Effector memory CD8-positive, alpha-beta T cell (primary cell): ENCODE data around the gene LIN37.
A peak's percentile ranks its signal among the peaks of the same experiment; 100 is the strongest.

Experiments used
- ATAC-seq: fragments of 150-1000 bp; cut with Tn5 transposase; replicated peaks from 2 replicates; pipeline ENCODE4 v1.10.0; 2021; ENCODE audit warnings: mild to moderate bottlenecking, moderate library complexity
- DNase-seq, 3 experiments: peaks; one replicate each; pipeline ENCODE4 v3.0.0; 2021
- H3K27ac Mint-ChIP-seq, 2 donors: one replicate each; pipeline ENCODE4 v1.8.0; 2022; ENCODE audit warnings: mild to moderate bottlenecking in 2 of 2, mixed read lengths in 2 of 2, moderate library complexity in 2 of 2
- H3K27me3 Mint-ChIP-seq, 2 donors: one replicate each; pipeline ENCODE4 v1.8.0; 2022; ENCODE audit warnings: mixed read lengths in 2 of 2
- H3K36me3 Mint-ChIP-seq: one replicate; pipeline ENCODE4 v1.8.0; 2022; ENCODE audit warnings: mild to moderate bottlenecking, moderate library complexity, mixed read lengths; ENCODE audit not compliant: insufficient read depth
- H3K4me1 Mint-ChIP-seq, 2 donors: one replicate each; pipeline ENCODE4 v1.8.0; 2022; ENCODE audit warnings: low read depth in 2 of 2, mixed read lengths in 2 of 2
- H3K4me3 Mint-ChIP-seq, 2 donors: one replicate each; pipeline ENCODE4 v1.8.0; 2022; ENCODE audit warnings: mild to moderate bottlenecking in 2 of 2, mixed read lengths in 2 of 2, moderate library complexity in 2 of 2
- H3K9me3 Mint-ChIP-seq, 2 donors: one replicate each; pipeline ENCODE4 v1.8.0; 2022; ENCODE audit warnings: mixed read lengths in 2 of 2

LIN37 gene

GRCh38 chr19:35744430-35745327 is 3.7 kb upstream of the LIN37 start:
- Mint-ChIP-seq H3K36me3 (peaks cover 32% of the 10 kb centered on the region), H3K27ac (peak overlapping the region; percentile 98 to 99), H3K9me3 (no peaks in the 10 kb centered on the region), H3K4me1 (peaks cover 58 to 59% of the 10 kb centered on the region in 2 donors), H3K4me3 (peak overlapping the region; percentile 86 to 94), H3K27me3 (no peaks in the 10 kb centered on the region)
- ATAC-seq (peak; percentile 58), DNase-seq (peak; percentile 91 to 93 (median 92))

GRCh38 chr19:35745328-35746086 is 2.9 kb upstream of the LIN37 start, which contains the start of the genes PSENEN and U2AF1L4:
TSS of gene PSENEN (plus strand) at chr19:35745651. CDS start at chr19:35745931, 280 bp downstream.
TSS of gene U2AF1L4 (minus strand) at chr19:35745418. CDS start at chr19:35745391, 27 bp downstream.
- DNase-seq (peak; percentile 93 to 95 (median 93)), ATAC-seq (peak; percentile 58)
- Mint-ChIP-seq H3K27me3 (no peaks in the 10 kb centered on the region), H3K36me3 (peaks cover 29% of the 10 kb centered on the region), H3K27ac (peak within 1 kb of the TSS; percentile 98 to 99), H3K4me3 (peak within 1 kb of the TSS; percentile 86 to 94), H3K4me1 (peaks cover 57 to 58% of the 10 kb centered on the region in 2 donors), H3K9me3 (no peaks in the 10 kb centered on the region)

GRCh38 chr19:35746087-35746462 is 2.3 kb upstream of the LIN37 start:
- Mint-ChIP-seq H3K4me1 (peaks cover 52% of the 10 kb centered on the region in 2 donors), H3K4me3 (peak overlapping the region; percentile 86 to 94), H3K9me3 (no peaks in the 10 kb centered on the region), H3K27ac (peak overlapping the region in 1 of 2 donors; percentile 98), H3K27me3 (no peaks in the 10 kb centered on the region), H3K36me3 (peaks cover 26% of the 10 kb centered on the region)
- ATAC-seq (no peak), DNase-seq (no peak)

- no peak for ATAC-seq
- H3K4me1 Mint-ChIP-seq: peaks cover 52% of the 10 kb centered on the region in 2 donors
These were observed 1.8 kb upstream of the LIN37 start for GRCh38 chr19:35746531-35746930.

GRCh38 chr19:35750167-35750566 is 1.8 kb downstream of the LIN37 start:
- ATAC-seq (no peak), DNase-seq (no peak)
- Mint-ChIP-seq H3K27me3 (peaks cover 0 to 6% of the 10 kb centered on the region in 2 donors), H3K36me3 (peaks cover 20% of the 10 kb centered on the region), H3K9me3 (no peaks in the 10 kb centered on the region), H3K4me1 (peaks cover 31 to 35% of the 10 kb centered on the region in 2 donors), H3K27ac (no peak overlapping the region), H3K4me3 (peak overlapping the region; percentile 29 to 99)

More at GRCh38 chr19:35746531-35746930, 1.8 kb upstream of the LIN37 start:
- Mint-ChIP-seq H3K4me3 (peak overlapping the region; percentile 86 to 94), H3K27ac (peak overlapping the region in 1 of 2 donors; percentile 98), H3K9me3 (no peaks in the 10 kb centered on the region), H3K36me3 (peaks cover 26% of the 10 kb centered on the region), H3K27me3 (no peaks in the 10 kb centered on the region)
- no peak for DNase-seq

GRCh38 chr19:35751839-35752745 is 3.7 kb downstream of the LIN37 start:
- Mint-ChIP-seq H3K27me3 (peaks cover 0 to 7% of the 10 kb centered on the region in 2 donors), H3K36me3 (peaks cover 13% of the 10 kb centered on the region), H3K4me1 (peaks cover 27% of the 10 kb centered on the region in 2 donors), H3K9me3 (no peaks in the 10 kb centered on the region), H3K27ac (no peak overlapping the region), H3K4me3 (no peak overlapping the region)
- ATAC-seq: no peak
- no peak for DNase-seq

GRCh38 chr19:35752746-35753350 is 4.5 kb downstream of the LIN37 start:
- ATAC-seq (no peak), DNase-seq (no peak)
- Mint-ChIP-seq H3K4me1 (peaks cover 30 to 33% of the 10 kb centered on the region in 2 donors), H3K27ac (no peak overlapping the region), H3K9me3 (no peaks in the 10 kb centered on the region), H3K36me3 (peaks cover 20% of the 10 kb centered on the region), H3K4me3 (no peak overlapping the region), H3K27me3 (peaks cover 0 to 7% of the 10 kb centered on the region in 2 donors)

- Mint-ChIP-seq H3K27me3 (peaks cover 0 to 7% of the 10 kb centered on the region in 2 donors), H3K4me3 (no peak overlapping the region), H3K36me3 (peaks cover 20% of the 10 kb centered on the region), H3K9me3 (no peaks in the 10 kb centered on the region), H3K4me1 (peaks cover 26 to 33% of the 10 kb centered on the region in 2 donors), H3K27ac (no peak overlapping the region)
- DNase-seq: no peak
- ATAC-seq: no peak
These were observed 5.4 kb downstream of the LIN37 start for GRCh38 chr19:35753634-35754369.

GRCh38 chr19:35754370-35755130 is 6.2 kb downstream of the LIN37 start:
- Mint-ChIP-seq H3K9me3 (no peaks in the 10 kb centered on the region), H3K4me1 (peaks cover 27 to 36% of the 10 kb centered on the region in 2 donors), H3K4me3 (peak overlapping the region; percentile 33 to 59), H3K36me3 (peaks cover 20% of the 10 kb centered on the region), H3K27ac (peak overlapping the region in 1 of 2 donors; percentile 31), H3K27me3 (peaks cover 0 to 7% of the 10 kb centered on the region in 2 donors)
- DNase-seq (no peak), ATAC-seq (no peak)

GRCh38 chr19:35755131-35755549 is 6.8 kb downstream of the LIN37 start:
- Mint-ChIP-seq H3K27ac (peak overlapping the region in 1 of 2 donors; percentile 31), H3K4me1 (peaks cover 27 to 38% of the 10 kb centered on the region in 2 donors), H3K36me3 (peaks cover 20% of the 10 kb centered on the region), H3K27me3 (peaks cover 0 to 7% of the 10 kb centered on the region in 2 donors), H3K9me3 (no peaks in the 10 kb centered on the region), H3K4me3 (peak overlapping the region; percentile 33 to 59)
- DNase-seq (no peak), ATAC-seq (no peak)
